ENCODE measurements around the gene RASSF5. TPM values are rescaled to one million over a fixed set of nuclear protein-coding genes. Genes with fewer than 3 reads are reported as not detected.

Gene RASSF5
- total and polyA plus RNA-seq, 9 of the 15 experiments (the other 6 are each of a cell fraction or from before 2014, with no cell fraction given): 6.1 to 41.0 (median 25.2) TPM

GRCh38 chr1:206579747-206580437, 72.6 kb downstream of the RASSF5 start (continued):
- no peak for TF ChIP-seq ETS1 (conservative IDR thresholded peaks at IDR 0.05; ENCODE audit: control insufficient read depth, low read depth, low read length)
- TF ChIP-seq BRF2 (IDR thresholded peaks at IDR 0.05; ENCODE audit: borderline replicate concordance, insufficient read depth, insufficient read length): no peak
- TF ChIP-seq MTA1 (IDR thresholded peaks at IDR 0.05; ENCODE audit: borderline replicate concordance): 0 out of 2 replicates have a peak, but pooled peaks have one; percentile 35
- no peak for TF ChIP-seq CHCHD3 (CRISPR knock-in tag; IDR thresholded peaks at IDR 0.05)
- TF ChIP-seq ZC3H8 (IDR thresholded peaks at IDR 0.05): no peak
- TF ChIP-seq SREBF2 (CRISPR knock-in tag; IDR thresholded peaks at IDR 0.05): no peak
- no peak for TF ChIP-seq SRSF7 (optimal IDR thresholded peaks at IDR 0.05; ENCODE audit: low read depth, low read length)
- no peak for TF ChIP-seq EGR1 (conservative IDR thresholded peaks at IDR 0.05)
- no peak for TF ChIP-seq POU5F1 (IDR thresholded peaks at IDR 0.05; ENCODE audit: borderline replicate concordance, low read depth, low read length, partially characterized antibody)
- TF ChIP-seq, protein P1, sequence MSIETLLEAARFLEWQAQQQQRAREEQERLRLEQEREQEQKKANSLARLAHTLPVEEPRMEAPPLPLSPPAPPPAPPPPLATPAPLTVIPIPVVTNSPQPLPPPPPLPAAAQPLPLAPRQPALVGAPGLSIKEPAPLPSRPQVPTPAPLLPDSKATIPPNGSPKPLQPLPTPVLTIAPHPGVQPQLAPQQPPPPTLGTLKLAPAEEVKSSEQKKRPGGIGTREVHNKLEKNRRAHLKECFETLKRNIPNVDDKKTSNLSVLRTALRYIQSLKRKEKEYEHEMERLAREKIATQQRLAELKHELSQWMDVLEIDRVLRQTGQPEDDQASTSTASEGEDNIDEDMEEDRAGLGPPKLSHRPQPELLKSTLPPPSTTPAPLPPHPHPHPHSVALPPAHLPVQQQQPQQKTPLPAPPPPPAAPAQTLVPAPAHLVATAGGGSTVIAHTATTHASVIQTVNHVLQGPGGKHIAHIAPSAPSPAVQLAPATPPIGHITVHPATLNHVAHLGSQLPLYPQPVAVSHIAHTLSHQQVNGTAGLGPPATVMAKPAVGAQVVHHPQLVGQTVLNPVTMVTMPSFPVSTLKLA (conservative IDR thresholded peaks at IDR 0.05): no peak
- TF ChIP-seq CHAMP1 (IDR thresholded peaks at IDR 0.05): no peak
- TF ChIP-seq, protein P2, sequence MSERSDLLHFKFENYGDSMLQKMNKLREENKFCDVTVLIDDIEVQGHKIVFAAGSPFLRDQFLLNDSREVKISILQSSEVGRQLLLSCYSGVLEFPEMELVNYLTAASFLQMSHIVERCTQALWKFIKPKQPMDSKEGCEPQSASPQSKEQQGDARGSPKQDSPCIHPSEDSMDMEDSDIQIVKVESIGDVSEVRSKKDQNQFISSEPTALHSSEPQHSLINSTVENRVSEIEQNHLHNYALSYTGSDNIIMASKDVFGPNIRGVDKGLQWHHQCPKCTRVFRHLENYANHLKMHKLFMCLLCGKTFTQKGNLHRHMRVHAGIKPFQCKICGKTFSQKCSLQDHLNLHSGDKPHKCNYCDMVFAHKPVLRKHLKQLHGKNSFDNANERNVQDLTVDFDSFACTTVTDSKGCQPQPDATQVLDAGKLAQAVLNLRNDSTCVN (CRISPR knock-in tag; IDR thresholded peaks at IDR 0.05): no peak
- no peak for TF ChIP-seq HDGF (IDR thresholded peaks at IDR 0.05)
- no peak for TF ChIP-seq RAD51 (IDR thresholded peaks at IDR 0.05; ENCODE audit: borderline replicate concordance, low read depth)
- no peak for TF ChIP-seq NFE2 (IDR thresholded peaks at IDR 0.05; ENCODE audit: low read depth)
- TF ChIP-seq MAZ (CRISPR knock-in tag; conservative IDR thresholded peaks at IDR 0.05 in 1 of 2, IDR thresholded peaks at IDR 0.05 in 1 of 2): 0 out of 4 replicates have a peak, but pooled peaks of 1 of the 2 experiments have one; percentile 47
- TF ChIP-seq PPARD (CRISPR knock-in tag; IDR thresholded peaks at IDR 0.05): no peak
- TF ChIP-seq PML (IDR thresholded peaks at IDR 0.05; ENCODE audit: low read length): no peak
- 0 out of 4 replicates have a peak, but pooled peaks of 1 of the 2 experiments have one; percentile 52 for TF ChIP-seq FOXA3 (CRISPR knock-in tag; conservative IDR thresholded peaks at IDR 0.05 in 1 of 2, IDR thresholded peaks at IDR 0.05 in 1 of 2)
- no peak for TF ChIP-seq ZNF384 (IDR thresholded peaks at IDR 0.05; ENCODE audit: low read depth, low read length)
- no peak for TF ChIP-seq NR1H2 (CRISPR knock-in tag; IDR thresholded peaks at IDR 0.05)
- TF ChIP-seq MTA2 (IDR thresholded peaks at IDR 0.05; ENCODE audit: low read depth): no peak

Measured in K562 (cell line).